Sciatic nerve (tissue), 2 donors: ENCODE results near the gene ACSM3. TPM values are rescaled to one million over a fixed set of nuclear protein-coding genes. Genes with fewer than 3 reads are reported as not detected.
"Not testable (repeated sequence)": the region's sequence is repeated elsewhere in the genome, so short reads cannot be mapped to it uniquely, and the experiment has no call there.

Source experiments
- ATAC-seq: fragments of 200-7000 bp; cut with Tn5 transposase; one replicate; pipeline ENCODE4 v1.9.1; 2020; ENCODE audit warnings: mild to moderate bottlenecking, moderate library complexity
- DNase-seq: peaks from one replicate; pipeline ENCODE4 v3.0.0-alpha.2; 2020; ENCODE audit warnings: low spot score
- intact Hi-C: fragments of 100-400 bp; cut with DNase I; formaldehyde crosslinking; loops from one replicate; pipeline ENCODE4 v1.14.2; 2022
- total RNA-seq: library from RNA; stranded (reverse); fragmentation: NEBNext Ultra II Directional; extraction: Animal tissue kit (Norgen Biotek cat#: 25700); gene quantifications from one replicate; pipeline ENCODE4 v1.2.1, GENCODE V29; 2021
- donor health status: DM: no; HTN: no; CAD: no.
- donor health status: DM: no; HTN: no; CAD: no.

Gene ACSM3
- total RNA-seq, 1 donor from 2014 or later = 2.8 TPM

- DNase-seq (no peak), ATAC-seq (no peak)
- intact Hi-C loops = no loop called here
Measured at GRCh38 chr16:20799599-20799998, 35.8 kb downstream of the ACSM3 start.

- intact Hi-C loops = no loop called here
Measured at GRCh38 chr16:20801278-20801677, 37.5 kb downstream of the ACSM3 start.

GRCh38 chr16:20803192-20803560 is 39.4 kb downstream of the ACSM3 start:
- DNase-seq (no peak), ATAC-seq (no peak)
- intact Hi-C loops = no loop called here

More at GRCh38 chr16:20801278-20801677, 37.5 kb downstream of the ACSM3 start:
- DNase-seq = no peak
- ATAC-seq = no peak

GRCh38 chr16:20803561-20804214 is 39.9 kb downstream of the ACSM3 start:
- ATAC-seq (no peak), DNase-seq (no peak)
- intact Hi-C loops = no loop called here

GRCh38 chr16:20805684-20806167 is 41.9 kb downstream of the ACSM3 start:
- intact Hi-C loops, DNase-seq, ATAC-seq: not testable (repeated sequence)

- ATAC-seq (peak; percentile 98), DNase-seq (peak; percentile 92)
- intact Hi-C loops = no loop called here
Measured at GRCh38 chr16:20806168-20807050, 42.6 kb downstream of the ACSM3 start, which contains the start of the genes ERI2 and REXO5. Gene ERI2 (minus strand): TSS chr16:20806472. CDS start chr16:20806430, 42 bp downstream. Gene REXO5 (plus strand): TSS chr16:20806527. CDS start chr16:20806954, 427 bp downstream.

GRCh38 chr16:20807862-20808261 is 44.0 kb downstream of the ACSM3 start:
- ATAC-seq (no peak), DNase-seq (no peak)
- intact Hi-C loops = no loop called here

- intact Hi-C loops = no loop called here
- ATAC-seq = no peak
- DNase-seq = no peak
Measured at GRCh38 chr16:20811889-20812439, 48.1 kb downstream of the ACSM3 start.

- no peak for ATAC-seq
- intact Hi-C loops = no loop called here
- DNase-seq = no peak
Measured at GRCh38 chr16:20812510-20812909, 48.7 kb downstream of the ACSM3 start.

GRCh38 chr16:20814784-20815183 is 51.0 kb downstream of the ACSM3 start:
- DNase-seq (no peak), ATAC-seq (no peak)
- intact Hi-C loops = no loop called here

GRCh38 chr16:20818929-20819585 is 55.2 kb downstream of the ACSM3 start:
- no peak for ATAC-seq
- DNase-seq = no peak
- intact Hi-C loops = no loop called here

GRCh38 chr16:20821682-20822081 is 57.9 kb downstream of the ACSM3 start:
- intact Hi-C loops = no loop called here
- no peak for DNase-seq
- ATAC-seq = no peak

GRCh38 chr16:20822521-20823325 is 58.9 kb downstream of the ACSM3 start:
- ATAC-seq = no peak
- no peak for DNase-seq
- intact Hi-C loops = no loop called here

GRCh38 chr16:20826039-20826566 is 62.3 kb downstream of the ACSM3 start:
- ATAC-seq (no peak), DNase-seq (no peak)
- intact Hi-C loops = no loop called here

GRCh38 chr16:20829536-20829935 is 65.7 kb downstream of the ACSM3 start:
- intact Hi-C loops = no loop called here
- no peak for ATAC-seq
- no peak for DNase-seq

GRCh38 chr16:20830372-20830771 is 66.6 kb downstream of the ACSM3 start:
- intact Hi-C loops = no loop called here

GRCh38 chr16:20833086-20833485 is 69.3 kb downstream of the ACSM3 start:
- DNase-seq = no peak
- ATAC-seq = no peak

More at GRCh38 chr16:20830372-20830771, 66.6 kb downstream of the ACSM3 start:
- no peak for DNase-seq
- ATAC-seq = no peak

GRCh38 chr16:20838240-20838639 is 74.4 kb downstream of the ACSM3 start:
- intact Hi-C loops = loop anchor here (5.0 kb wide), 1 partner anchor 109 kb away; no protein-coding TSS in a partner anchor
- ATAC-seq = no peak

More at GRCh38 chr16:20833086-20833485, 69.3 kb downstream of the ACSM3 start:
- intact Hi-C loops = no loop called here

More at GRCh38 chr16:20838240-20838639, 74.4 kb downstream of the ACSM3 start:
- DNase-seq = no peak
